NCI-H2081 (cell line): ENCODE results near the gene RIT1.

ENCODE experiments used
- DNase-seq, 2 experiments: peaks; one replicate each; lab custom pipeline; 2025; lab: John Stamatoyannopoulos, UW

RIT1 gene

GRCh38 chr1:155856975-155857930, 53.9 kb downstream of the RIT1 start, which contains the start of gene GON4L:
GON4L (minus strand) TSS chr1:155857214; CDS start chr1:155853780, 3,434 bp downstream.
- DNase-seq = peak; percentile 97 to 99

DNA sequence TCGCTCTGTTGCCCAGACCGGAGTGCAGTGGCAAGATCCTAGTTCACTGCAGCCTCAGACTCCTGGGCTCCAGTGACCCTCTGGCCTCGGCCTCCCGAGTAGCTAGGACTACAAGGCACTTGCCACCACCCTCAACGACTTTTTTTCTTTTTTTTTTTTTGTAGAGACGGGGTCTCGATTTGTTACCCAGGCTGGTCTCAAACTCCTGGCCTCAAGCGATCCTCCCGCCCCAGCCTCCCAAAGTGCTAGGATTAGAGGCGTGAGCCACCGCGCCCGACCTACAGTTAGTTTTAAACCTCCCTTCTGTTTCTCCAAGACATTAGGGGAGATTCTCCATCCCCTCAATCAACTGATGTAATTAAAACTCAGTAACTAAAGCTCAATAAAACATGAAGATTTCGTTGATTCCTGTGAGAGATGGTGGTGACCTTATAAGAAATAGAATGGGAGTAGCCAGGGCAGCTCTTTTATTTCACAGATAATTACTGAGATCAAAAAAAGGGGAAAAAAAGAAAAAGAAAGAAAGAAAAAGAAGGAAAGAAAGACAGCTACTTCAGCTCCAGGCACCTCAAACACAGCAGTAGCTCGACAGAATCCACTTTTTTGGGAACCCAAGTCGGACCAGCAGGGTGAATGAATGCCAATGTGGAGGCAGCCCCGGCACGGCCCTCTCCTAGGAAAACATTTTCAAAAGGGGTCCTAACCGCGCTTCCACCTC, 54.7 kb downstream of the RIT1 start:
- DNase-seq = no peak

DNA sequence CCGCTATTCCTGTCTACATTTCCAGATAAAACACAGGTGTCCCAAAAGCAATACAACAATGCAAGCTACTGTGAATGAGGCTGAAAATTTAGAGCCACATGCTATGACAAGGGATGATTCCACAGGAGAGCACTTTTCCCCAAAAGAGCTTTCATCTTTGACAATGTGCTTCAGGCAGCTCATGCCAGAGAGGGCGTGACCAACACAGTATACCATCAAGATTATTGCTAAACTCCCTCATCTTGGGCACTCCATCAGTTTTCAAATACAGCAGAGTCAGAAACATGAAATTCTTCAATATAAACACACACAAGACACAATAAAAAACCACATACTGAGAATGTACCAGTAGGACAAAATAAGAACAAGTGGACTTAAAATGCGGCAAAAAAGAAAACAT, 60.8 kb downstream of the RIT1 start:
- no peak for DNase-seq

DNA sequence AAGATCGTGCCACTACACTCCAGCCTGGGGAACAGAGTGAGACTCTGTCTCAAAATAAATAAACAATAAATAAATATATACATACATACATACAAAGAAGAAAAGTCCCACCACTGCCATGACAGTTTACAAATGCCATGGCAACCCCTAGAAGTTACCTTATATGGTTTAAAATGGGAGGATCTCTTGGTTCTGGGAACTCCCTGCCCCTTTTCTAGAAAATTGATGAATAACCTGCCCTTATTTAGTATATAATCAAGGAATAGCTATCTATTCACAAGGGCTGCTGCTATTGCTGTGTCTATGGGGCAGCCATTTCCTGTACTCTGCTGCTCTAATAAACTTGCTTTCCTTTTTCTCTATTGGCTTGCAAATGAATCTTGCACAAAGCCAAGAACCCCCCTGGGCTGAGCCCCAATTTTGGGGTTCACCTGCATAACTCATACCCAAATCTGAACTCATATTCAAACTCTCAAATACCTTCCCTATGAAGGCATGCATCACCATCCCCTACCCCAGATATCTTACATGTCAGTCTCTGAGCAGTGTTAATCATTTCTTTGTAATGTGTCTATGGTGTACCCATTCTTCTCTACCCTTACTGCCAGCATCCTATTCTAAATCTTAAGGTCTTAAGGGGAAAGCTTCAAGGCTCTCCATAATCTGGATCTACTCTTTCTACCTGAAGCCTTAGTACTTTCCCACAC, 63.2 kb downstream of the RIT1 start:
- no peak for DNase-seq
